Activated naive CD8-positive, alpha-beta T cell (primary cell): ENCODE results near the gene PKDCC.
"Not testable (repeated sequence)": the region's sequence is repeated elsewhere in the genome, so short reads cannot be mapped to it uniquely, and the experiment has no call there.

ENCODE experiments used
- H3K27ac Mint-ChIP-seq: one replicate; pipeline ENCODE4 v1.8.0; 2021; ENCODE audit warnings: mixed read lengths
- H3K27me3 Mint-ChIP-seq: one replicate; pipeline ENCODE4 v1.8.0; 2021; ENCODE audit warnings: mixed read lengths
- H3K36me3 Mint-ChIP-seq: one replicate; pipeline ENCODE4 v1.8.0; 2021; ENCODE audit warnings: mixed read lengths
- H3K4me1 Mint-ChIP-seq: one replicate; pipeline ENCODE4 v1.8.0; 2021; ENCODE audit warnings: low read depth, mixed read lengths
- H3K4me3 Mint-ChIP-seq: one replicate; pipeline ENCODE4 v1.8.0; 2021; ENCODE audit warnings: mild to moderate bottlenecking, mixed read lengths
- H3K9me3 Mint-ChIP-seq: one replicate; pipeline ENCODE4 v1.8.0; 2021; ENCODE audit warnings: low read depth, mixed read lengths

The PKDCC gene

DNA sequence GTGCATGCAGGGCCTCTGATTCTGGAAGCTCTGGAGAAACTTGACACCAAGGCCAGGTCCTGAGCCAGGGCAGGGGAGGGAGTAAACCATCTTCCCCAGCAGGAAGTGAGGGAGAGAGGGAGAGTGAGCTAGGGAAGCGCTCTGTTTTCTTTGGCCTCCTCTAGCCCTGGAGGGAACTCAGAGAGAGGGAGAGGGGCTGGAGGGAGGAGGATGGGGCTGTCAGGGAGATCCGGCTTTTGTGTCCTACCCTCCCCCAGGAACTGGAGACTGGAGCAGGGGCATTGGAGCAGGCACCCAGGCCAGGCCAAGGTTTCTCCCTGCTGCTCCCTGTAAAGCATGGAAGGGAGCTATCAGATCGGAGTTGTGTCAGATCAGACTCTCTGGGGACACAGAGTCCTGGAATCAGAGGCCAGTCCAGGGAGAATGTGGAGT lies 22.7 kb upstream of the PKDCC start:
- H3K36me3 Mint-ChIP-seq: no peaks in the 10 kb centered on the region
- H3K4me3 Mint-ChIP-seq: no peak overlapping the region
- no peaks in the 10 kb centered on the region for H3K4me1 Mint-ChIP-seq
- H3K9me3 Mint-ChIP-seq: no peaks in the 10 kb centered on the region
- no peak overlapping the region for H3K27ac Mint-ChIP-seq
- H3K27me3 Mint-ChIP-seq: peaks cover 3% of the 10 kb centered on the region

DNA sequence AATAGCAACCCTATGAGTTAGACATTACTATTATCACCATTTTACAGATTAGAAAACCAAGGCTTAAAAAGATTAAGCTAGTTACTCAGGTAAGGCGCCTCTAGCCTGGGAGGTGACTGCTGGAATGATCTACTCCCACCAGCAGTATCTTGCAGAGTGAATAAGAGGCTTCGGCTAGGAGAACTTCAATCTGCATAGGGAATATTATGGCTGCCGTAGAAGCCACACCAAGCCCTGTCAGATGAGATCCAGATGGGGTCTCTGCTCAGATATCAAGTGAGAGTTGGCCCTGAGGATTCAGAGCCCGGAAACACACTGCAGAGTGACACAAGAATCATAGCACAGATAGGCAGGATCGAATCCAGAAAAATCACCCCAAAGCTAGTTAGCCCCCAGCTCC lies 21.5 kb upstream of the PKDCC start:
- Mint-ChIP-seq H3K4me1 (no peaks in the 10 kb centered on the region), H3K4me3 (no peak overlapping the region), H3K27me3 (peaks cover 5% of the 10 kb centered on the region), H3K9me3 (no peaks in the 10 kb centered on the region), H3K27ac (no peak overlapping the region), H3K36me3 (no peaks in the 10 kb centered on the region)

DNA sequence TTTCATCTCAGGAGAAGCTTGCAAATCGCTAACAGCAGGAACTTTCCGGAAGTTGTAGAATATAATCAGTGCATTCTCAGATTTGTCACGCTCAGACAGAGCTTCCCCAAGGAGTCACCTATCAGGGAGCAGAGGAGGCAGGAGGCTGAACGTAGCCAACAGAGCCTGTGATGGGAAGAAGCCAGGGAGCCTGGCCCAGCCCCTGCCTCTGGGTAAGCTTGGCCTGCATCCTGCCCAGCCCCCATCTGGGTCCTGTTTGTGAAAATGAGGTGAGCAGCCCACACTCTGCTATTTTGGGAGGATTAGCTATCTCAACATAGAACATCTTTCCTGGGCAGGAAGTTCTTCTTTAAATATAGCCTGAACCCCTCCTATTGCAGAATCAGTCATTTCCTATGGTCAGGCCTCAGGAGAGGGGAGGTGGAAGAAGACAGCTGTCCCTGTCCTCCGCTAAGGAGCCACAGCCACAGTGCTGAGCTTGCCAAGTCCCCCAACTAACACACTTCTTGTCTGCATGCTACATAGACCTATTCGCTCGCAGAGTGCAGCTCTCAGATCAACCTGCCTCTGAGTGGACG lies 19.2 kb upstream of the PKDCC start:
- H3K9me3 Mint-ChIP-seq: no peaks in the 10 kb centered on the region
- H3K4me3 Mint-ChIP-seq: no peak overlapping the region
- H3K27me3 Mint-ChIP-seq: peaks cover 9% of the 10 kb centered on the region
- H3K4me1 Mint-ChIP-seq: no peaks in the 10 kb centered on the region
- no peak overlapping the region for H3K27ac Mint-ChIP-seq
- no peaks in the 10 kb centered on the region for H3K36me3 Mint-ChIP-seq

DNA sequence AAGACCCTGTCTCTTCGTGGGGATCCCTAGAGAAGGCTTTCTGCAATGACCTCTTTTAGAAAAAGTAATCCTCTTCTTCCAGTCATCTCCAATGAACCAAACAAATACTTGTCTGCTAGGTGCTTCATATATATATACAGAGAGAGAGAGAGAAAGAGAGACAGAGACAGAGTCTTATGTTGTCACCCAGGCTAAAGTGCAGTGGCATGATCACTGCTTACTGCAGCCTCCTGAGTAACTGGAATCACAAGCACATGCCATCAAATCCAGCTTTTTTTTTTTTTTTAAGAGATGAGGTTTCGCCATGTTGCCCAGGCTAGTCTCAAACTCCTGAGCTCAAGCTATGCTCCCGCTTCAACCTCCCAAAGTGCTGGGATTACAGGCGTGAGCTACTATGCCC lies 18.6 kb upstream of the PKDCC start:
- Mint-ChIP-seq H3K4me1 (no peaks in the 10 kb centered on the region), H3K27ac (no peak overlapping the region), H3K9me3 (no peaks in the 10 kb centered on the region), H3K27me3 (peaks cover 9% of the 10 kb centered on the region), H3K4me3 (no peak overlapping the region), H3K36me3 (no peaks in the 10 kb centered on the region)

DNA sequence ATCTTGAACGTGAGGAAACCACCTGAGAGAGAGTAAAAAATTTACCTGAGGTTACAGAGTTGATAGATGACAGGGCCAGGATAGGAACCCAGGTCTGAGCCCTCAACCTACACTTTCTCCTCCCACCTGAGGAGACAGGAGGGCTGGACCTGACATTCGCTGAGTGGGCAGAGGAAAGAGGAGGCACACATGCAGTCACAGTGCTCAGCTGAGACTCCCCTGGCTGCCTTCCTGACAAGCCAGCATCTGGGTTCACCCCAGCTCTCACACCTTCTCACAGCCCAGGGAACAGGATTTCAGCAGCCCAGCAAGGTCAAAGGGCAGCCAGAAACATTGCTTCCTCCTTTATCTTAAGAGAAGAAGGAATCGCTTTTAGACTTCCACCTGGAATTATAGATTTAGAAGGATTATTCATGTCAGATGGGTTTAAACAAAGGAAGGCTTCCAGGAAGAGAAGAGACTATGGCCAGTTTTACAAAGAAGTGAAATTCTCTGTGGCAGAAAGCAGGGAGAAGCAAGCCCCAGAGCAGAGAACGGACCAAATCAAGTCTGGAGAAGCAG lies 18.1 kb upstream of the PKDCC start:
- Mint-ChIP-seq H3K4me3 (no peak overlapping the region), H3K27me3 (peaks cover 9% of the 10 kb centered on the region), H3K27ac (no peak overlapping the region), H3K4me1 (no peaks in the 10 kb centered on the region), H3K36me3 (no peaks in the 10 kb centered on the region), H3K9me3 (no peaks in the 10 kb centered on the region)

DNA sequence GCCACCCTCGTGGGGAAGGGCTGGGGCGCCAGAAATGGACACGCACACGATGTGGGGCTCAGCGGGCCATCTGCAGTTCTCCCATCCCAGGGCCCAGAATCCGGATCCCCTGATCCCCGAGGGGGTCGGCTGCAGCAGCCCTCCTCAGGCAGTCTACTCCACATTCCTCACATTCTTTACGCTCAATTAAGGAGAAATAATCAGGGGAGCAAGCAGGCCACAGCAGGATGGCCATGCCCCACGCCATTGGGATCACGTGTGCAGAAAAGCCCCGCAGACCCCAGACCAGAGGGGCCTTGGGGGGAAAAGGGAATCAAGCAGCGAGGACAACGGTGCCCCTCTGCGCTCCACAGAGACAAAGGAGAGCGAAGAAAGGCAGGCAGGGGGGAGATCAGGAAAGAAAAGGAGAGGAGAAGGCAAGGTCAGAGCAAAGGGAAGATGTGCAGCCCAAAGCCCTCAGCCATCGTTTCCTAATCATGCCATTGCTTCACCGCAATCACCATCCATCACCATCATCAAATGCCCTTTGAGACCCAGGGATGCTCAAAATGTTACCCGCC lies 17.5 kb upstream of the PKDCC start:
- H3K27me3 Mint-ChIP-seq: peaks cover 9% of the 10 kb centered on the region
- H3K36me3 Mint-ChIP-seq: no peaks in the 10 kb centered on the region
- H3K4me3 Mint-ChIP-seq: no peak overlapping the region
- no peak overlapping the region for H3K27ac Mint-ChIP-seq
- H3K4me1 Mint-ChIP-seq: no peaks in the 10 kb centered on the region
- no peaks in the 10 kb centered on the region for H3K9me3 Mint-ChIP-seq

DNA sequence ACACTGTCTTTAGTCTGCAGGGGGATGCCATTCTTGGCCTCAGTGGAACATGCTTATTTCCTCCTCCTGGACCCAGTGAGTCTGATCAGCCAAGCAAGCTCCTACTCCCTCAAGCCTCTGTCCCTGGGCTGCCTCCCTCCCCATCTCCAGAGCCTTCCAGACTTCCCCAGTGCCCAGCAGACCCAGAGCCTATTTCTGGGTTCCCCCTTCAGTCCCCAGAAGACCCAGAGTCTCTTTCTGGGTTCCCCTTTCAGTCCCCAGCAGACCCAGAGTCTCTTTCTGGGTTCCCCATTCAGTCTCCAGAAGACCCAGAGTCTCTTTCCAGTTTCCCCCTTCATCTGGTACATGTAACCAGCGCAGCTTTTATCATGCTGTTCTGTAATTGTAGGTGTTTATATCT lies 17.0 kb upstream of the PKDCC start:
- Mint-ChIP-seq H3K27ac (no peak overlapping the region), H3K4me3 (no peak overlapping the region)

DNA sequence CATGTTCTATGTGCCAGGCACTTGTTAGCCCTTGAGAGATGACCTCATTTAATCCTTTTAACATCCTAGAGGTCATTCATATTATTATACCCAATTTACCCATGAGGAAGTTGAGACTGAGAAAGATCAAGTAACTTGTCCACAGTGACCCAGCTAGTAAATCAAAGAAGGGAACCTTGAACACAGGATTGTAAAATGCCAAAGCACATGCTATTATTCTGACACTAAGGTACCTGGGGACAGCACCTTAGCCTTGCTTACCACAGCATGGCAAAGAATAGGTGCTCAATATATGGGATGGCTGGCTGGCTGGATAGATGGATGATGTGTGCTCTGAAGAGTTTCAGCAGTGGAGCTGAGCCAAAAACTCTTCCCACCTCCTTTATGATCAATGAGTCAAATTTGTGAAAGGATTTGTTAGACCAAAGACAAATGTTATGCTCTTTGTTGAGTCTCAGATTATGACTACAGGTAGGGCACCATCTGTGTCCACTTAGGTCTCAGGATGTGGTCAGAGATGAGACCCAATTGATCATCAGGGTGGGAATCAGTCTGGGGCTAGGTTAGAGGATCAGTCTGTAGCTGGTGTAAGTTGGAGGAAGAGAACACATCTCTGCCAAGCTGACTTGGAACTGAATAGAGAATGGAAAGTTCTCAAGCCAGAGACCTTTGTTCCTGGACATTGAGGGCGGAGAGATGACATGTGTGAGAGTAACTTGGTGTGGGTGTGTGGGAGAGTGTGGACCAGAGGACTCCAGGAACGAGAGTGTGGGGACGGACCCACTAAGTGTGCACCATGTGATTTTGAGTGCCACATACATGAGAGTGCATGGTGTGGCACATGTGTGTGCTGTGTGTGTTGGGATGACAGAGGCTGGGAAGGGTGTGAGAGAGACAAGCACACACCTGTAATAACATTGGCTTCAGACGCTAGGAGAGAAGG lies 16.3 kb upstream of the PKDCC start:
- Mint-ChIP-seq H3K27ac (no peak overlapping the region), H3K9me3 (no peaks in the 10 kb centered on the region), H3K4me1 (no peaks in the 10 kb centered on the region), H3K36me3 (no peaks in the 10 kb centered on the region), H3K27me3 (peaks cover 9% of the 10 kb centered on the region), H3K4me3 (no peak overlapping the region)

More for the DNA sequence above, 17.0 kb upstream of the PKDCC start:
- no peaks in the 10 kb centered on the region for H3K36me3 Mint-ChIP-seq
- no peaks in the 10 kb centered on the region for H3K9me3 Mint-ChIP-seq
- H3K27me3 Mint-ChIP-seq: peaks cover 9% of the 10 kb centered on the region
- no peaks in the 10 kb centered on the region for H3K4me1 Mint-ChIP-seq

DNA sequence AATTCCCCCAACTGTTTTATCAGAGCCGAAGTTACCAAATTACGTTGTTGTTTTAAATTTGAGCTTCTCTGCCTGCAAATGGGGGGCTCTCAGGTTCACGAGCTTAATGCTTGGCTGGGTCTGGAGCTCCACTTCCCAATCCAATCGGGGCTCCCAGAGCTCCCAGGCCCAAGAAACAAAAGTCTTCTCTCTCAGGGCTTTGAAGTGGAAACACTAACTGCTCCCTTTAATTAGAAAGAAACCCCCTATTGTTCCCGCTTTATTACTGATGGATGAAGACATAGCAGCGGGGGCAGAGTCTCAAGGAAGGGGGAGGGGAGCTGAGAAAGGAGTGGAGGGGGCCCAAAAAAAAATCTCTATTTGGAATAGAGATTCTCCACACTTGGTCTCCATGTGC lies 15.6 kb upstream of the PKDCC start:
- no peaks in the 10 kb centered on the region for H3K4me1 Mint-ChIP-seq
- H3K4me3 Mint-ChIP-seq: no peak overlapping the region
- no peak overlapping the region for H3K27ac Mint-ChIP-seq
- H3K9me3 Mint-ChIP-seq: no peaks in the 10 kb centered on the region
- peaks cover 9% of the 10 kb centered on the region for H3K27me3 Mint-ChIP-seq
- H3K36me3 Mint-ChIP-seq: no peaks in the 10 kb centered on the region

DNA sequence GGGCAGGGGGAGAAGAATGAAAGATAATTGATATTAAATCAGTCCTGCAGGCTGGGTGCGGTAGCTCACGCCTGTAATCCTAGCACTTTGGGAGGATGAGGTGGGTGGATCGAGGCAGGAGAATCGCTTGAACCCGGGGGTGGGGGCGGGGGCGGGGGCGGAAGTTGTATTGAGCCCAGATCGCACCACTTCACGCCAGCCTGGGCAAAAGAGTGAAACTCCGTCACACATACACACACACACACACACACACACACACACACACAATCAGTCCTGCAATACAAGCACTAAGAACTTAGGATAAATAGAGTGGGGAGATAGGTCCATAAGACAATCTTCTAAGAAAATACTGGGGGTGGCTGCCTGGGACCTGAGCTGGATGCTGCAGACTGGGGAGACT lies 15.1 kb upstream of the PKDCC start:
- Mint-ChIP-seq H3K36me3 (no peaks in the 10 kb centered on the region), H3K4me1 (no peaks in the 10 kb centered on the region), H3K4me3 (no peak overlapping the region), H3K27me3 (peaks cover 9% of the 10 kb centered on the region), H3K27ac (no peak overlapping the region), H3K9me3 (no peaks in the 10 kb centered on the region)

DNA sequence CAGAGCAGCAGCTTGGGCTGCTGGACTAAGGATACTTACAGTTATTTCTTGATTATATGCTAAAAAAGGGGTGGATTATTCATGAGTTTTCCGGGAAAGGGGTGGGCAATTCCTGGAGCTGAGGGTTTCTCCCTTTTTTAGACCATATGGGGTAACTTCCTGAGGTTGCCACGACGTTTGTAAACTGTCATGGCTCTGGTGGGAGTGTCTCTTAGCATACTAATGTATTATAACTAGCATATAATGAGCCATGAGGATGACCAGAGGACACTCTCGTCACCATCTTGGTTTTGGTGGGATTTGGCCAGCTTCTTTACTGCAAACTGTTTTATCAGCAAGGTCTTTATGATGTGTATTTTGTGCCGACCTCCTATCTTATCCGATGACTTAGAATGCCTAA lies 13.7 kb upstream of the PKDCC start:
- H3K36me3 Mint-ChIP-seq, H3K4me1 Mint-ChIP-seq, H3K4me3 Mint-ChIP-seq, H3K9me3 Mint-ChIP-seq, H3K27me3 Mint-ChIP-seq, H3K27ac Mint-ChIP-seq: not testable (repeated sequence)

DNA sequence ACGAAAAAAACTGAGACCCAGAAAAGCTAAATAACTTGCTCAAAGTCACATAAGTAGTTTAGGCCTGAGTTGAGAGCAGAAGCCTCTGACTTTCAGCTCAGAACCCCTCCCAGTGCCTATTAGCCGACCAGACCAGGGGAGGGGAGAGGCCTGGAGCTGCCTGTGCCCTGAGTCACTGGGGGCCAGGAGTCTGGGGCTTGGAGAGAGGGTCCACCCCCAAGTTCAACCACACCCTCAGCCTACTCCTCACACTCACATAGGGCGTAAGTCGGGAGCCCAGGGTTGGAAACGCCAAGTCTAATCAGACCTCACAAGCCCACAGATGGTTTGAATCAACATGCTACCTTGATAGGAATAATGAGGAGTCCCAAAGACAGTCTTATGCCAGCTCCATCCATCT lies 12.6 kb upstream of the PKDCC start:
- Mint-ChIP-seq H3K9me3 (no peaks in the 10 kb centered on the region), H3K4me1 (no peaks in the 10 kb centered on the region), H3K27me3 (peaks cover 8% of the 10 kb centered on the region), H3K4me3 (no peak overlapping the region), H3K27ac (no peak overlapping the region), H3K36me3 (no peaks in the 10 kb centered on the region)

DNA sequence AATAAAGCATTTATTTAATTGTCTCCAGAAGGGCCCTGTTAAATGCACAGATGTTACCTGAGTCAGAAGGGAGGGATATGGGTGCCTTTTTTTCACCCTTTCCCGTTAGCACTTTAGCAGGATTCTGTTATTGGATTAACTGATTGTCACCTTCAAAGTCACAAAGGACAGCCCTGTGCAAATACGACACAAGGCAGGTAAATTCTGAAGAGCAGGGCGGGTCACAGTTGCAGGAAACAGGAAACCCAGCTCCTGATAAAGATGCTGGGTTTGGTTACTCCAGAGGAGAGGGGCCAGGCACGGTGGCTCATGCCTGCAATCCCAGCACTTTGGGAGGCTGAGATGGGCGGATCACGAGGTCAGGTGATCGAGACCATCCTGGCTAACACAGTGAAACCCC lies 11.4 kb upstream of the PKDCC start:
- H3K9me3 Mint-ChIP-seq: no peaks in the 10 kb centered on the region
- H3K4me1 Mint-ChIP-seq: no peaks in the 10 kb centered on the region
- H3K27ac Mint-ChIP-seq: no peak overlapping the region
- H3K36me3 Mint-ChIP-seq: no peaks in the 10 kb centered on the region
- peaks cover 6% of the 10 kb centered on the region for H3K27me3 Mint-ChIP-seq
- no peak overlapping the region for H3K4me3 Mint-ChIP-seq

DNA sequence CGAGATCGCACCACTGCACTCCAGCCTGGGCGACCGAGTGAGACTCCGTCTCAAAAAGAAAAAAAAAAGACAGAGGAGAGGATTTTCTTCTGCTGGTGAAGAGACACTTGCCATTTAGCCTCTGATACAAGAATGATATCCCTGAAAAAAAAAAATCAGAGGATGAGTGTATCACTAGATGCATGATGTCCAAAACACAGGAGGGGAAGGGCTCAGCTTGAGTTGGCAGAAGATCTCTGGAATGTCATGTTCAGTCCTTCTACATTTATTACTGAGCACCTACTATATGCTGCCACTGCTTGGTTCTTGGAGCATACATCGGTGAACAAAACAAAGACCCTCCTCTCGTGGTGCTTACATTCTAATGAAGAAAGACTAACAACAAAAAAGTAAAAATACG lies 10.9 kb upstream of the PKDCC start:
- Mint-ChIP-seq H3K4me1 (no peaks in the 10 kb centered on the region), H3K4me3 (no peak overlapping the region), H3K9me3 (no peaks in the 10 kb centered on the region), H3K27me3 (peaks cover 2% of the 10 kb centered on the region), H3K36me3 (no peaks in the 10 kb centered on the region), H3K27ac (no peak overlapping the region)

DNA sequence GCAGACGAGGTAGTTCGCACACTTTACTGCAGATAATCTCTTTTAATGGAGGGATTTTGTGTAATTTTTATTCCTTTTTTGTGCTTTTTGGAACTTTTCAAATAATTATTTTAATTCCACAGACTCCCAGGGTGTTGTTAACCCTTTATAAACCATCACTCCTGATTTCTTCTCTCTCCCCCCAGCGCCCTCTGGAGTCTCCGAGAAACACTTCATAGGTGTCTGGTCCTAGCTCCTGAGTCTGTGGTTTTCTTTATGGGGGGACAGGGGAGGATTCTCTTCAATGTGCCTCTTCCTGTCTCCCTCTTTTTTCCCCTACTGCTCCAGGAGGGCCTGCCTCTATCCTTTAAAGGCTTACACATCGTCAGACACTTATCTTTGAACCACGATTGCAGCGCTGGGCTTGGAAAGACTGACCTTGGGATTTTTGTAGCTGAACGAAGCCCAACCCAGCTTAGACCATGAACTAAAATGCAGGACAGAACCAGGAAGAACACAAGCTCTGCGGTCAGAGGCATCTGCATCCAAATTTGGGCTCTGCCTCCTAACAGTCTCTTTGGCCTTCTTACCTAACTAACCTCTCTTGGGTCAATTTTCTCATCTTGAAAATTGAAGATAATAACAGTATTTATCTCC lies 7.1 kb upstream of the PKDCC start:
- H3K4me3 Mint-ChIP-seq: no peak overlapping the region
- H3K27me3 Mint-ChIP-seq: peaks cover 11% of the 10 kb centered on the region
- H3K27ac Mint-ChIP-seq: no peak overlapping the region
- no peaks in the 10 kb centered on the region for H3K36me3 Mint-ChIP-seq
- no peaks in the 10 kb centered on the region for H3K4me1 Mint-ChIP-seq
- no peaks in the 10 kb centered on the region for H3K9me3 Mint-ChIP-seq
